Neuron (in vitro differentiated cells): ENCODE results near the gene CYP8B1.

Source experiments
- H2AFZ ChIP-seq: one replicate; pipeline ENCODE4 v1.6.1; 2013; ENCODE audit warnings: low read depth, mild to moderate bottlenecking, inconsistent platforms, low read length, moderate library complexity
- H3K27me3 ChIP-seq: one replicate; pipeline ENCODE4 v1.6.1; 2013; ENCODE audit warnings: low read length; ENCODE audit not compliant: insufficient read depth
- H3K36me3 ChIP-seq: one replicate; pipeline ENCODE4 v1.6.1; 2013; ENCODE audit warnings: low read length; ENCODE audit not compliant: insufficient read depth
- H3K4me1 ChIP-seq: one replicate; pipeline ENCODE4 v1.6.1; 2013; ENCODE audit warnings: low read length; ENCODE audit not compliant: insufficient read depth
- H3K4me3 ChIP-seq: 2 replicates; pipeline ENCODE4 v1.5.1; 2013; ENCODE audit warnings: mild to moderate bottlenecking, low read length, moderate library complexity
- H3K9me3 ChIP-seq: one replicate; pipeline ENCODE4 v1.6.1; 2013; ENCODE audit warnings: low read length

CYP8B1 gene

DNA sequence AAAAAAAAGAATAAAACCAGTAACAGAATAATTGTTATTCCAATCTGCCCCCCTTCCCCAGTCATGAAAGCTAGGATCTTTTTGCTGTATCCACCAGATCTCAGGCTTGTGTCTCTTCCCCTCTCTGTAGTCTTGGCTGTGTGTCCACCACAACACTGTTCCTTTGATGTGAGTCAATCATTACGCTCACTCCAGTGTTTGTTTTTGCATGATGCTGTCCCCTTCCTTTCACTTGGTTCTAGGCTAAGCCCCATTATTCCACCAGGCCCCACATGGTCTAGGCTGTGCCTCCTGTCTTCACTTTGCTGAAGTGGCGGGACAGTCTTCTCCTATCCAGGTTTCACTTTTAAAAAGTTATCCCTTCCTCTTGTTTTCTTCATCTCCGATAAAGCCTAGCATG lies 52.9 kb downstream of the CYP8B1 start:
- Histone ChIP-seq H3K27me3 (peaks cover 4% of the 10 kb centered on the region), H3K4me1 (peaks cover 29% of the 10 kb centered on the region), H2AFZ (peak overlapping the region; percentile 0), H3K9me3 (peaks cover 1% of the 10 kb centered on the region), H3K4me3 (no peak overlapping the region), H3K36me3 (no peaks in the 10 kb centered on the region)
